Nephron (organoid): Measurements from ENCODE around the gene SLC25A36.
A peak's percentile ranks its signal among the peaks of the same experiment; 100 is the strongest.
"Not testable (repeated sequence)": the region's sequence is repeated elsewhere in the genome, so short reads cannot be mapped to it uniquely, and the experiment has no call there.

Experiments used
- H3K27ac Mint-ChIP-seq, 3 experiments: 2 replicates each; pipeline ENCODE4 v1.8.0; 2020; ENCODE audit warnings: mixed read lengths in 3 of 3, mild to moderate bottlenecking in 2 of 3, moderate library complexity in 1 of 3
- H3K27me3 Mint-ChIP-seq: 2 replicates; pipeline ENCODE4 v1.8.0; 2021; ENCODE audit warnings: low read depth, mild to moderate bottlenecking, moderate library complexity, mixed read lengths
- H3K36me3 Mint-ChIP-seq: 2 replicates; pipeline ENCODE4 v1.8.0; 2020; ENCODE audit warnings: low read depth, mixed read lengths
- H3K4me1 Mint-ChIP-seq: 2 replicates; pipeline ENCODE4 v1.8.0; 2020; ENCODE audit warnings: mixed read lengths
- H3K4me3 Mint-ChIP-seq, 3 experiments: 2 replicates each; pipeline ENCODE4 v1.8.0; 2020; ENCODE audit warnings: mild to moderate bottlenecking in 3 of 3, mixed read lengths in 3 of 3, moderate library complexity in 2 of 3
- H3K9me3 Mint-ChIP-seq: 2 replicates; pipeline ENCODE4 v1.8.0; 2020; ENCODE audit warnings: mixed read lengths
- TF ChIP-seq, protein P1 (sequence below), 3 experiments: fragments of 200-600 bp; sonication (generic); IDR thresholded peaks; one replicate each; pipeline ENCODE4 v1.5.0; 2021; ENCODE audit warnings: antibody characterized with exemption in 3 of 3; ENCODE audit not compliant: unreplicated experiment in 3 of 3

The SLC25A36 gene

DNA sequence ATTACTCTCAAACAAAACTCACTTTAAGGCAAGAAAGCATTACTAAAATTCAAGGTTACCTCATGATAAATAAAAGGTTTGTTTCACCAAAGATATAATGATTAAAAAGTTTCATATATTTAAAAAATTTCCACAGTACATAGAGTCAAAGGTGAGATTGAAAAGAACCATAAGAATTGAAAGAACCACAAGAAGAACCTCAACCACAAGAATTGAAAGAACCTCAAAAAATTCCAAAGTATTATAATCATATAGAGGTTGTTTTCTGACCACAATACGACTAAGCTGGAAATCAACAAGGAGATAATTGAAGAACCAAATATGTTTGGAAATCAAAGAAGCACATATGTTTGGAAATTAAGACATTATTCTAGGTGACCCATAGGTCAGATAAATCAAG lies 52.7 kb downstream of the SLC25A36 start:
- H3K4me3 Mint-ChIP-seq, result no peak overlapping the region

DNA sequence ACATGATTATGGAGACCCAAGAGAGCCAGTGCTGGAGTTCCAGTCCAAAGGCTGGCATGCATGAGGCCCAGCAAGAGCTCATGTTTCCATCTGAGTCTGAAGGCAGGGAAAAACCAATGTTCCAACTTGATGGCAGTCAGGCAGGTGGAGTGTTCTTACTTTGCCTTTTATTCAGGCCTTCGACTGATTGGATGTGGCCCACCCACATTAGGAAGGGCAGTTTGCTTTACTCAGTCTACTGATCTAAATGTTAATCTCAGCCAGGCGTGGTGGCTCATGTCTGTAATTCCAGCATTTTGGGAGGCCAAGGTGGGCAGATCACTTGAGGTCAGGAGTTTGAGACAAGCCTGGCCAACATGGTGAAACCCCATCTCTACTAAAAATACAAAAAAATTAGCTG lies 53.2 kb downstream of the SLC25A36 start:
- H3K4me3 Mint-ChIP-seq, H3K27me3 Mint-ChIP-seq, H3K27ac Mint-ChIP-seq, H3K36me3 Mint-ChIP-seq, H3K4me1 Mint-ChIP-seq: not testable (repeated sequence)
- peaks cover 18% of the 10 kb centered on the region for H3K9me3 Mint-ChIP-seq

More for the DNA sequence above, 52.7 kb downstream of the SLC25A36 start:
- H3K27me3 Mint-ChIP-seq, result no peaks in the 10 kb centered on the region
- H3K27ac Mint-ChIP-seq, result no peak overlapping the region
- no peaks in the 10 kb centered on the region for H3K4me1 Mint-ChIP-seq
- TF ChIP-seq, protein P1, sequence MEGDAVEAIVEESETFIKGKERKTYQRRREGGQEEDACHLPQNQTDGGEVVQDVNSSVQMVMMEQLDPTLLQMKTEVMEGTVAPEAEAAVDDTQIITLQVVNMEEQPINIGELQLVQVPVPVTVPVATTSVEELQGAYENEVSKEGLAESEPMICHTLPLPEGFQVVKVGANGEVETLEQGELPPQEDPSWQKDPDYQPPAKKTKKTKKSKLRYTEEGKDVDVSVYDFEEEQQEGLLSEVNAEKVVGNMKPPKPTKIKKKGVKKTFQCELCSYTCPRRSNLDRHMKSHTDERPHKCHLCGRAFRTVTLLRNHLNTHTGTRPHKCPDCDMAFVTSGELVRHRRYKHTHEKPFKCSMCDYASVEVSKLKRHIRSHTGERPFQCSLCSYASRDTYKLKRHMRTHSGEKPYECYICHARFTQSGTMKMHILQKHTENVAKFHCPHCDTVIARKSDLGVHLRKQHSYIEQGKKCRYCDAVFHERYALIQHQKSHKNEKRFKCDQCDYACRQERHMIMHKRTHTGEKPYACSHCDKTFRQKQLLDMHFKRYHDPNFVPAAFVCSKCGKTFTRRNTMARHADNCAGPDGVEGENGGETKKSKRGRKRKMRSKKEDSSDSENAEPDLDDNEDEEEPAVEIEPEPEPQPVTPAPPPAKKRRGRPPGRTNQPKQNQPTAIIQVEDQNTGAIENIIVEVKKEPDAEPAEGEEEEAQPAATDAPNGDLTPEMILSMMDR (IDR thresholded peaks at IDR 0.05; ENCODE audit: unreplicated experiment in 3 of 3), result no peak
- peaks cover 17% of the 10 kb centered on the region for H3K9me3 Mint-ChIP-seq
- H3K36me3 Mint-ChIP-seq, result no peaks in the 10 kb centered on the region

DNA sequence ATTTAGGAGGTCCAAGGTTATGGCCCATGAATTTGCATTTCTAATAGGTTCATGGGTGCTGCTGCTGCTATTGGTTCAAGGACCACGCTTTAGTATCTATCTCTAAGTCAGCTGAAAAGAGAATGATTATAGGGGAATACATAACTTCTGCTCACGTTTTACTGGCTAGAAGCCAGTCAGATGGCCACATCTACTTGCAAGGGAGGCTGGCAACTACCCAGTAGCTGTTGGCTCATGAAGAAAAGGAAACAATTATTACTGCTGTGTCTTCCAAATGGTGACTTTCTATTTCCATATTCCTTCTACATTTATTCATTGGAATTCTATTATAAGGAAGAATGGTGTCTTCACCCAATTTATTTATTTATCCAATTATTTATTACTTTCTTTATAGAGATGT lies 54.2 kb downstream of the SLC25A36 start:
- peaks cover 20% of the 10 kb centered on the region for H3K9me3 Mint-ChIP-seq

DNA sequence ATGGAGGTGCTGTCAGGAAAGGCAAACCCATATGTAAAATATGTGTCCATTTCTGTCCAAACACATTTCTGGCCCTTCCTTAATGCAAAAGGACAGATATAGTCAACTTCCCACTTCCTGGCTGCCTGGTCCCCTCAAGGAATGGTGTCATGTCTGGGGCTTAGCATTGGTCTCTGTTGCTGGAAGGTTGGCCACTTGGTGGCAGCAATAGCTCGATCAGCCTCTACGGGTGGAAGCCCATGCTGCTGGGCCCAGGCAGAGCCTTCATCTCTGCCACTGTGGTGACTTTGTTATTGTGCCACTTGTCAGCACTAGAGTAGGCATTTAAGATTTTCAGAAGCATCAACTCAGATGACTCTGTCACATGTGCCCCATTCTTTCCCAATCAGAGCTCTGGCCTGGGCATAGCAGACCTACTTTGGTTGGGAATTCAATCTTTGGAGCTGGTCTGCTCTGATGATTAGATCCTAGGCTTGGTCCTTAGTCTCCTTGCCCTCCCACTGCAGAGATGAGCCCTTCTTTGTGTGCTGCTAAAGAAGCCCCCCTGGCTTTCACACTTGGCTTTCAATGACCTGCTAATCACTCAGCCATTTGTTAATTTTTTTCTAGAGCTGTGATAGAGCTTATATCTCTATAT lies 58.5 kb downstream of the SLC25A36 start:
- H3K27me3 Mint-ChIP-seq, result no peaks in the 10 kb centered on the region
- no peak overlapping the region for H3K4me3 Mint-ChIP-seq
- TF ChIP-seq, protein P1 (IDR thresholded peaks at IDR 0.05; ENCODE audit: unreplicated experiment in 3 of 3), result peak; percentile 69 to 88 (median 83)
- no peaks in the 10 kb centered on the region for H3K4me1 Mint-ChIP-seq
- peaks cover 11% of the 10 kb centered on the region for H3K9me3 Mint-ChIP-seq
- H3K36me3 Mint-ChIP-seq, result no peaks in the 10 kb centered on the region
- no peak overlapping the region for H3K27ac Mint-ChIP-seq

More for the DNA sequence above, 54.2 kb downstream of the SLC25A36 start:
- TF ChIP-seq, protein P1 (IDR thresholded peaks at IDR 0.05; ENCODE audit: unreplicated experiment in 3 of 3), result no peak
- Mint-ChIP-seq H3K27ac (no peak overlapping the region), H3K27me3 (no peaks in the 10 kb centered on the region), H3K4me3 (no peak overlapping the region), H3K36me3 (no peaks in the 10 kb centered on the region), H3K4me1 (no peaks in the 10 kb centered on the region)

DNA sequence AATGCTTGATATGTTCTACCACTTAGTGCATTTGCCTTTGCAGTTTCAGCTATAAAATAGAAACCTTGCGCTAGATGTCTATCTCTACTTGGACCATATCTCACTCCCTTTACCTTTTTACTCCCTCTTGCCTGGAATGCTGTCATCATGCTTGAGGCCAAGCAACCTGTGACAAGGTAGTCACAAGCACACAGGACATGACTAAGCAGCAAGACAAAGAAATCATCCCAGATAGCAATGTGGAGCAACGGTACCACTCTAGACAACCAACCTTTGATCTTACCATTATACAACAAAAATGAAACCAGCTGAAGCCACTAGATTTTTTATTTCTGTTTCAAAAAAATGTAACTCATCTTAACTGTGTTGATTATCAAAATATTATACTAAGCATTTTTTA lies 59.0 kb downstream of the SLC25A36 start:
- TF ChIP-seq, protein P1 (IDR thresholded peaks at IDR 0.05; ENCODE audit: unreplicated experiment in 3 of 3), result no peak
- Mint-ChIP-seq H3K27ac (no peak overlapping the region), H3K36me3 (no peaks in the 10 kb centered on the region), H3K27me3 (no peaks in the 10 kb centered on the region), H3K4me1 (no peaks in the 10 kb centered on the region), H3K9me3 (peaks cover 11% of the 10 kb centered on the region), H3K4me3 (no peak overlapping the region)

DNA sequence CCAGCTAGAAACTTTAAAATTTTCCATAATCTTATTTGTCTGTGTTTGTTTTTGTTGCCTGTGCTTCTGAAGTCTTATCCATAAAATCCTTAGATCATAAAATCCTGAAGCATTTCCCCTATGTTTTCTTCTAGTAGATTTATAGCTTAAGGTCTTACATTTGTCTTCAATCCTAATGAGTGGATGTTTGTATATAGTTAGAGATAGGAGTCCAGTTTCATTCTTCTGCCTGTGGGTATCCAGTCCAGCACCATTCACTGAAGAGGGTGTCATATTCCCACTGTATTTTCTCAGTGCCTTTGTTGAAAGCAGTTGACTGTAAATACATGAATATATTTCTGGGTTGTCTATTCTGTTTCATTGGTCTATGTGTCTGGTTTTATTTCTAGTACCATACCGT lies 64.7 kb downstream of the SLC25A36 start:
- Mint-ChIP-seq H3K36me3 (no peaks in the 10 kb centered on the region), H3K27me3 (no peaks in the 10 kb centered on the region), H3K4me1 (peaks cover 11% of the 10 kb centered on the region), H3K27ac (no peak overlapping the region), H3K9me3 (no peaks in the 10 kb centered on the region), H3K4me3 (no peak overlapping the region)
- TF ChIP-seq, protein P1 (IDR thresholded peaks at IDR 0.05; ENCODE audit: unreplicated experiment in 3 of 3), result no peak
